Right lung (tissue), 5 donors: ENCODE data around the gene IRF2BP2. TPM values are rescaled to one million over a fixed set of nuclear protein-coding genes. Genes with fewer than 3 reads are reported as not detected.

Source experiments
- DNase-seq, 2 donors: peaks; one replicate each; pipeline ENCODE4 v3.0.0-alpha.2; 2013
- polyA plus RNA-seq, 5 donors: library from polyadenylated mRNA; unstranded; fragments of 120-200 nt; gene quantifications; one replicate each; pipeline versions ENCODE4 v1.2.1 to v1.2.3, GENCODE V29; 2013; ENCODE audit warnings: inconsistent platforms in 1 of 5, low replicate concordance in 1 of 5; ENCODE audit not compliant: insufficient read length in 5 of 5, insufficient read depth in 1 of 5

Gene IRF2BP2
- polyA plus RNA-seq, 5 donors = 141 to 199 (median 171) TPM

- no peak for DNase-seq
Observed at GRCh38 chr1:234585330-234586055, 24.5 kb downstream of the IRF2BP2 start.

GRCh38 chr1:234584926-234585325 is 25.1 kb downstream of the IRF2BP2 start:
- no peak for DNase-seq

- no peak for DNase-seq
Observed at GRCh38 chr1:234584420-234584805, 25.6 kb downstream of the IRF2BP2 start.

- DNase-seq = no peak
Observed at GRCh38 chr1:234583755-234584419, 26.1 kb downstream of the IRF2BP2 start.

- no peak for DNase-seq
Observed at GRCh38 chr1:234582681-234583301, 27.2 kb downstream of the IRF2BP2 start.

- no peak for DNase-seq
Observed at GRCh38 chr1:234582186-234582585, 27.8 kb downstream of the IRF2BP2 start.

- no peak for DNase-seq
Observed at GRCh38 chr1:234581063-234581714, 28.8 kb downstream of the IRF2BP2 start.

- DNase-seq = no peak
Observed at GRCh38 chr1:234579967-234580366, 30.0 kb downstream of the IRF2BP2 start.

GRCh38 chr1:234578735-234579134 is 31.2 kb downstream of the IRF2BP2 start:
- DNase-seq = no peak

GRCh38 chr1:234578087-234578486 is 31.9 kb downstream of the IRF2BP2 start:
- no peak for DNase-seq

GRCh38 chr1:234573711-234574299 is 36.2 kb downstream of the IRF2BP2 start:
- no peak for DNase-seq

GRCh38 chr1:234572966-234573365 is 37.0 kb downstream of the IRF2BP2 start:
- no peak for DNase-seq

- no peak for DNase-seq
Observed at GRCh38 chr1:234571702-234572101, 38.3 kb downstream of the IRF2BP2 start.

- no peak for DNase-seq
Observed at GRCh38 chr1:234570329-234571120, 39.5 kb downstream of the IRF2BP2 start.

- DNase-seq = no peak
Observed at GRCh38 chr1:234568345-234568744, 41.6 kb downstream of the IRF2BP2 start.

- no peak for DNase-seq
Observed at GRCh38 chr1:234565132-234565531, 44.8 kb downstream of the IRF2BP2 start.

GRCh38 chr1:234564035-234565029 is 45.6 kb downstream of the IRF2BP2 start:
- no peak for DNase-seq

- no peak for DNase-seq
Observed at GRCh38 chr1:234562334-234562733, 47.6 kb downstream of the IRF2BP2 start.

GRCh38 chr1:234561319-234561718 is 48.7 kb downstream of the IRF2BP2 start:
- DNase-seq = no peak
